Mesangial cell (primary cell): ENCODE data around the gene POLN. TPM values are rescaled to one million over a fixed set of nuclear protein-coding genes. Genes with fewer than 3 reads are reported as not detected.

ENCODE experiments used
- total RNA-seq: library from RNA; depleted of rRNA; stranded (reverse); fragments of >200 nt; gene quantifications from 2 replicates; pipeline ENCODE4 v1.2.3, GENCODE V29; 2015

The POLN gene
- 0.16 and 0.38 TPM in 2 replicates for total RNA-seq

GRCh38 chr4:2241410-2242353 lies at the start of gene POLN, which contains the start of gene HAUS3:
TSS of gene POLN (minus strand) at chr4:2242121. CDS start at chr4:2229231, 12,890 bp downstream.
TSS of gene HAUS3 (minus strand) at chr4:2242121. CDS start at chr4:2240946, 1,175 bp downstream.

DNA sequence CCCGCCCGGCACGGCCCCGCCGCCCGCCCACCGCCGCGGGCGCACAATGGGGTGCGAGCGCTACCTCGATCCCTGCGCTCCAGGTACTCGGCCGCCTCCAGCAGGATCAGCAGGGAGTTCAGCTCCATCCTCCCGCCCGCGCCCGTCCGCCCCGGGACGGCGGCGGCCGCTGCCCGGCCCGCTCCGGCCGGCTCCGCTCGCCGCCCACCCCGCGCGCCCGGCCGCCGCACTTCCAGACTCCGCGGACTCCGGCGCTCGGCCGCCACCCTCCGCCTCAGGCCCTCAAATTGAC lies 19.9 kb upstream of the POLN start, which contains the start of gene MXD4:
TSS of gene MXD4 (minus strand) at position 257 of the 292 bp plus-strand sequence. CDS start at position 128, 129 bp downstream.

GRCh38 chr4:2059046-2059725 lies 182.7 kb downstream of the POLN start, which contains the start of gene NAT8L:
TSS of gene NAT8L (plus strand) at chr4:2059327. CDS start at chr4:2059512, 185 bp downstream.

Other genes with a start within 250 kb of the POLN start
- 28.0 and 31.3 TPM in 2 replicates for gene NELFA, start 233.1 kb downstream of the POLN start, total RNA-seq
- gene NAT8L, start 182.8 kb downstream of the POLN start, total RNA-seq = 0.81 and 3.2 TPM in 2 replicates
- gene HAUS3, start within 50 bp of the POLN start, total RNA-seq = 4.1 and 6.0 TPM in 2 replicates
- gene MXD4, start 20.0 kb upstream of the POLN start, total RNA-seq = 23.5 and 77.1 TPM in 2 replicates
- gene ZFYVE28, start 176.5 kb upstream of the POLN start, total RNA-seq = 2.8 and 8.5 TPM in 2 replicates
- not detected in 2 replicates for gene CFAP99, start 176.8 kb upstream of the POLN start, total RNA-seq
- 49.8 and 62.2 TPM in 2 replicates for gene RNF4, start 227.0 kb upstream of the POLN start, total RNA-seq